ENCODE data around the gene ULK4.

GRCh38 chr3:41370307-41370706, 591.6 kb downstream of the ULK4 start:
- TF ChIP-seq CTCF (conservative IDR thresholded peaks at IDR 0.05 in 1 of 2, IDR thresholded peaks at IDR 0.05 in 1 of 2; ENCODE audit: low read depth in 1 of 2, low read length in 2 of 2), result no peak
- no peak for TF ChIP-seq EZH2 (IDR thresholded peaks at IDR 0.05; ENCODE audit: low read length, missing control alignments)
